ENCODE data around the gene RPS8.
A peak's percentile ranks its signal among the peaks of the same experiment; 100 is the strongest.

The RPS8 gene

GRCh38 chr1:44805311-44806024 lies 30.1 kb downstream of the RPS8 start:
- H3K4me3 ChIP-seq (ENCODE audit: low read depth, low read length), result no peak overlapping the region
- peaks cover 0 to 56% of the 10 kb centered on the region in 2 experiments; a peak in 1 of 3 replicates for H3K36me3 ChIP-seq (ENCODE audit: control insufficient read depth in 2 of 2, insufficient read depth in 1 of 2, low read length in 2 of 2)
- TF ChIP-seq PBX3 (CRISPR knock-in tag; IDR thresholded peaks at IDR 0.05) (no peak), ZNF747 (tag by site-specific recombination; IDR thresholded peaks at IDR 0.05) (no peak), MEIS1 (CRISPR knock-in tag; IDR thresholded peaks at IDR 0.05; ENCODE audit: borderline replicate concordance) (no peak), ZNF670 (tag by site-specific recombination; IDR thresholded peaks at IDR 0.05; ENCODE audit: low read depth) (no peak)
- peaks cover 19% of the 10 kb centered on the region for H3K4me1 ChIP-seq (ENCODE audit: control insufficient read depth, insufficient read depth, low read length)
- H3K9me3 ChIP-seq (ENCODE audit: control insufficient read depth, insufficient read depth, low read depth, low read length), result no peaks in the 10 kb centered on the region
- POLR2A ChIA-PET, result interaction anchor here (1.2 kb wide), 1 partner anchor 14 kb away, joined by 4 read pairs; no protein-coding TSS in a partner anchor
- H3K27ac ChIP-seq (ENCODE audit: extremely low read depth, low read depth, low read length), result no peak overlapping the region
- CTCF ChIA-PET, result interaction anchor here (0.6 to 1.0 kb wide), 2 partner anchors 16 to 38 kb away, joined by 3 read pairs; no protein-coding TSS in a partner anchor

- Histone ChIP-seq H3K36me3 (ENCODE audit: control insufficient read depth in 2 of 2, insufficient read depth in 1 of 2, low read length in 2 of 2) (peaks cover 0 to 59% of the 10 kb centered on the region in 2 experiments; a peak in 1 of 3 replicates), H3K27ac (ENCODE audit: extremely low read depth, low read depth, low read length) (peak overlapping the region; percentile 72; the same call in 1 of the 2 replicates), H3K4me1 (ENCODE audit: control insufficient read depth, insufficient read depth, low read length) (peaks cover 19% of the 10 kb centered on the region), H3K4me3 (ENCODE audit: low read depth, low read length) (no peak overlapping the region), H3K9me3 (ENCODE audit: control insufficient read depth, insufficient read depth, low read depth, low read length) (no peaks in the 10 kb centered on the region)
- POLR2A ChIA-PET, result interaction anchor here (0.5 to 4.0 kb wide), 4 partner anchors 13 to 76 kb away, joined by 3 to 84 read pairs (median 4); partner anchors contain the start of gene RPS8
- CTCF ChIA-PET, result interaction anchor here (0.6 kb wide), 1 partner anchor 39 kb away, joined by 3 read pairs; no protein-coding TSS in a partner anchor
- no peak for TF ChIP-seq KLF1 (tag by site-specific recombination; IDR thresholded peaks at IDR 0.05)
- no peak for TF ChIP-seq ZNF350 (tag by site-specific recombination; IDR thresholded peaks at IDR 0.05)
- no peak for TF ChIP-seq ZNF174 (tag by site-specific recombination; IDR thresholded peaks at IDR 0.05)
- TF ChIP-seq, protein P1, sequence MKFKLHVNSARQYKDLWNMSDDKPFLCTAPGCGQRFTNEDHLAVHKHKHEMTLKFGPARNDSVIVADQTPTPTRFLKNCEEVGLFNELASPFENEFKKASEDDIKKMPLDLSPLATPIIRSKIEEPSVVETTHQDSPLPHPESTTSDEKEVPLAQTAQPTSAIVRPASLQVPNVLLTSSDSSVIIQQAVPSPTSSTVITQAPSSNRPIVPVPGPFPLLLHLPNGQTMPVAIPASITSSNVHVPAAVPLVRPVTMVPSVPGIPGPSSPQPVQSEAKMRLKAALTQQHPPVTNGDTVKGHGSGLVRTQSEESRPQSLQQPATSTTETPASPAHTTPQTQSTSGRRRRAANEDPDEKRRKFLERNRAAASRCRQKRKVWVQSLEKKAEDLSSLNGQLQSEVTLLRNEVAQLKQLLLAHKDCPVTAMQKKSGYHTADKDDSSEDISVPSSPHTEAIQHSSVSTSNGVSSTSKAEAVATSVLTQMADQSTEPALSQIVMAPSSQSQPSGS (tag by site-specific recombination; IDR thresholded peaks at IDR 0.05; ENCODE audit: low read depth), result no peak
- TF ChIP-seq, protein P2, sequence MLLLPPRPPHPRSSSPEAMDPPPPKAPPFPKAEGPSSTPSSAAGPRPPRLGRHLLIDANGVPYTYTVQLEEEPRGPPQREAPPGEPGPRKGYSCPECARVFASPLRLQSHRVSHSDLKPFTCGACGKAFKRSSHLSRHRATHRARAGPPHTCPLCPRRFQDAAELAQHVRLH (tag by site-specific recombination; IDR thresholded peaks at IDR 0.05), result no peak
- TF ChIP-seq ZNF175 (tag by site-specific recombination; IDR thresholded peaks at IDR 0.05), result no peak
- TF ChIP-seq TRIM28 (IDR thresholded peaks at IDR 0.05; ENCODE audit: borderline replicate concordance, low read length), result no peak
- no peak for TF ChIP-seq ZNF48 (tag by site-specific recombination; IDR thresholded peaks at IDR 0.05)
- no peak for TF ChIP-seq ZNF211 (tag by site-specific recombination; IDR thresholded peaks at IDR 0.05; ENCODE audit: low read depth)
Measured at GRCh38 chr1:44806025-44806703, 30.8 kb downstream of the RPS8 start.

DNA sequence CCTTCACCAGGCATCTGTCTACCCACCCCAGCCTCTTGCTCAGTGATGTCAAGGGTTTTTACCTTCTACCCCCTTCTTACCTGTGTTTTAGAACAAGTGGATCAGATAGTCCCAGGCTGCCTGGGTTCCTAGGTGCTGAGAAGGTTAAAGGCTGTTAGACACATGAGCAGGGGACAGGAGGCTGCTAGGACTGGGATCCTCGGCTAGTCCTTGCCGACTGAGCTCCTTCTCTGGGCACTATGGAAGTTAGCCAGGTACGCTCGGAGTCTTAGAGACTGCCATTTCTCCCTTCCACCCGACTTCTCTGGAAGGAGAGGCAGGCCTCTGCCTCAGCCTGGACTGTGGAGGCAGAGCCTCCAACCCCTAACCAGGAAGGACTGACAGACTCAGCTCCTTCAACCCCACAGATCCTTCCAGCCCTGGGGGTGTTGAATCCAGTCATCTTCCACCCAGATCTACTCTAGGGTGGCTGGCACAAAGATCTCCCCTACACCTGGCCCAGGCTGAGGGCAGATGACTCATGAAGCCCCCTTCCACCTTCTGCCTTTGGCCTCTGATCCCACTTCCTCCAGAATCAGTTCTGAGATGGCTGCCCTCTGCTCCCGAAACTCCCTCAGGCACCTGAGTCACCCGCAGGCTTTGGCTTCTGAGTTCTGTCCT lies 31.5 kb downstream of the RPS8 start, which contains the start of gene DYNLT4:
Gene DYNLT4, minus strand, starts transcription at position 648 of the 660 bp plus-strand sequence. CDS start 683 bp downstream, outside the sequence.
- Histone ChIP-seq H3K36me3 (ENCODE audit: control insufficient read depth in 2 of 2, insufficient read depth in 1 of 2, low read length in 2 of 2) (peaks cover 0 to 57% of the 10 kb centered on the region in 2 experiments; a peak in 1 of 3 replicates), H3K9me3 (ENCODE audit: control insufficient read depth, insufficient read depth, low read depth, low read length) (no peaks in the 10 kb centered on the region), H3K4me3 (ENCODE audit: low read depth, low read length) (peak within 1 kb of the TSS; percentile 1), H3K4me1 (ENCODE audit: control insufficient read depth, insufficient read depth, low read length) (peaks cover 19% of the 10 kb centered on the region), H3K27ac (ENCODE audit: extremely low read depth, low read depth, low read length) (peak within 1 kb of the TSS; percentile 72)
- CTCF ChIA-PET, result interaction anchor here (0.9 to 1.5 kb wide), 2 partner anchors 29 to 537 kb away, joined by 3 to 5 read pairs; no protein-coding TSS in a partner anchor
- POLR2A ChIA-PET, result interaction anchor here (1.0 to 4.0 kb wide), 4 partner anchors 13 to 496 kb away, joined by 5 to 84 read pairs (median 10); partner anchors contain the start of genes PTCH2 and RPS8
- TF ChIP-seq ZNF530 (tag by site-specific recombination; IDR thresholded peaks at IDR 0.05; ENCODE audit: low read depth), result no peak
- peak; percentile 62; the same call in 1 of the 2 replicates for TF ChIP-seq BCL11B (tag by site-specific recombination; IDR thresholded peaks at IDR 0.05; ENCODE audit: low read depth)
- TF ChIP-seq ZNF311 (tag by site-specific recombination; IDR thresholded peaks at IDR 0.05; ENCODE audit: borderline replicate concordance), result no peak
- peak; percentile 17; the same call in 1 of the 2 replicates for TF ChIP-seq PRDM4 (tag by site-specific recombination; IDR thresholded peaks at IDR 0.05)
- no peak for TF ChIP-seq ZNF114 (tag by site-specific recombination; IDR thresholded peaks at IDR 0.05)

Measured in HEK293 (cell line).